Hair follicular keratinocyte (primary cell): Measurements from ENCODE around the gene NOM1. TPM values are rescaled to one million over a fixed set of nuclear protein-coding genes. Genes with fewer than 3 reads are reported as not detected.

Source experiments
- total RNA-seq: library from RNA; depleted of rRNA; stranded (reverse); fragments of >200 nt; gene quantifications from 2 replicates; pipeline ENCODE4 v1.2.3, GENCODE V29; 2015

NOM1 gene
- total RNA-seq = 8.5 and 11.4 TPM in 2 replicates

DNA sequence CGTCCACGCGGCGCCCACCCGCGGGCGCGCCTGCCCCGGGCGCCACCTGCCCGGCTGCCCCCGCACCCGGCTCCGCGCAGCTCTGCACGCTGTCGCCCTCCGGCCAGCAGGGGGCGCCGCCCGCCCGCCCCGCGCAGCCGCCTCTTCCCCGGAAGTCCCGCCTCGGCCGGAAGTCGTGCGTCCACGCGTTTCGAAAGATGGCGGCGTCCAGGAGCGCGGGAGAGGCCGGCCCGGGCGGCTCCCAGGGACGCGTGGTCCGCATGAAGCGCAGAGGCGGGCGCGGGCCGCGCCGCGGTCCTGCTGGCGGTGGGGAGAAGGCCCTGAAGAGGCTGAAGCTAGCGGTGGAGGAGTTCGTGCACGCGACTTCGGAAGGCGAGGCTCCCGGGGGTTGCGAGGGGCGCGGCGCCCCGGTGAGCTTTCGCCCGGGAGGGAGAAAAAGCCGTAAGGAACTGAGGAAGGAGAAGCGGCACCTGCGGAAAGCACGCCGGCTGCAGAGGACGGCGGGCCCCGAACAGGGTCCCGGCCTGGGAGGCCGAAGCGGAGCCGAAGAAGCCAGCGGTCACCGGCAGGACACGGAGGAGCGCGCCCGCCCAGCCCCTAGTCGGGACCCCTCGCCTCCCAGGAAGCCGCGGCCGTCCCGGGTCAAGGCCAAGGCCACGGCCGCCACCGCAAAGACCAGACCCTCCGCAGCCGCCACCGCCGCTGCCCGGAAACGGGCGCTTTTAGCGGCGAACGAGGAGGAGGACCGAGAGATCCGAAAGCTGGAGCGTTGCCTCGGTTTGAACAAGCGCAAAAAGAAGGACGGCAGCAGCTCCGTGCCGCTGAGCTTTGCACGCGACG, at the start of gene NOM1:
NOM1 (plus strand) TSS at position 172 of the 840 bp plus-strand sequence; CDS start at position 198, 26 bp downstream.

DNA sequence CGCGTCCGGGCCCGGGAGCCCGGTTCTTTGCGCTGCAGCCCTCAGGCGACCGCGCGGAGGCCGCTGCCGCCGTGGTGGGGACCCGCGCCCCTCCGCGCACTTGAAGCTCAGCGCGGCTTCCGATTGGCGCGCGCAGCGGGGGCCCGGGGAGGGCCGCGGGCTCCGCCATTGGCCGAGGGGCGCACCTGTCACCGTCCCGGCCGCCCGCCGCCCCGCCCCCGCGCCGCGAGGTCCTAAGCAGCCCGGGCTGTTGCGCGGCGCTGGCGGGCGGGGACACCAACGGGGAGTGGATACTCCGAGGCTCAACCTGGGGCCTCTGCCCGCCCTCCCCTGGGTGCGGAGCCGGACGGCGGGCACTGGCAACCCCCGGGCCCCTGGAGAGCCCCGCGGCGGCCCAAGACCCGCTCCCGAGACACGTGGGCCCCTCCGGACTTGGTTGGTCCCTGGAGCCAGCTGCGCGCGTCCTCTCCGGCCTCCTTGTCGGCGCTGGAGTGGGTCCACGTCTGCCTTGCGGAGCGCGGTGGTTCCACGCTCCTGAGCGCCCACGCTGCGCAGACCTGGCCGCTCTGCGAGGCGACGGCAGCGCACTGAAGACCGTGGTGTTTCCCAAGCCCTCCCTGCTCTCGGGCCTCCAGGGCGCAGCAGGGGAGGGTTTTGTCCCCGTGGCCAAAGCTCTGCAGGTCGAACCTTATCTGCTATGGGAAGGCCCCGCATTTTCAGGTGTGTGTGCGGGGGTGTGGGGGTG, 61.2 kb downstream of the NOM1 start, which contains the start of gene MNX1:
MNX1 (minus strand) TSS at position 76 of the 745 bp plus-strand sequence. CDS start 313 bp downstream, outside the sequence.

Other genes starting within 250 kb of the NOM1 start
- 32.8 and 37.5 TPM in 2 replicates for gene LMBR1, start 56.5 kb upstream of the NOM1 start, total RNA-seq
- gene MNX1, start 61.0 kb downstream of the NOM1 start, total RNA-seq = 0.16 TPM in 1 of 2 replicates, not detected in the other
- 74.3 and 75.1 TPM in 2 replicates for gene UBE3C, start 189.2 kb downstream of the NOM1 start, total RNA-seq